HFF-Myc (cell line): Measurements from ENCODE around the gene MON2.

Source experiments
- DNase-seq: peaks from one replicate; pipeline ENCODE4 v3.0.0-alpha.2; 2011; ENCODE audit warnings: low read depth; ENCODE audit errors: extremely low read depth
- H3K4me3 ChIP-seq: replicated peaks from 2 replicates; pipeline ENCODE4 v1.5.1; 2011; ENCODE audit warnings: low read depth, mild to moderate bottlenecking, control low read depth, low read length
- TF ChIP-seq, protein P1 (sequence below): IDR thresholded peaks from 2 replicates; pipeline ENCODE4 v1.5.1; 2012; ENCODE audit warnings: mild to moderate bottlenecking, low read depth, low read length, control low read depth; ENCODE audit errors: missing control alignments

Gene MON2

DNA sequence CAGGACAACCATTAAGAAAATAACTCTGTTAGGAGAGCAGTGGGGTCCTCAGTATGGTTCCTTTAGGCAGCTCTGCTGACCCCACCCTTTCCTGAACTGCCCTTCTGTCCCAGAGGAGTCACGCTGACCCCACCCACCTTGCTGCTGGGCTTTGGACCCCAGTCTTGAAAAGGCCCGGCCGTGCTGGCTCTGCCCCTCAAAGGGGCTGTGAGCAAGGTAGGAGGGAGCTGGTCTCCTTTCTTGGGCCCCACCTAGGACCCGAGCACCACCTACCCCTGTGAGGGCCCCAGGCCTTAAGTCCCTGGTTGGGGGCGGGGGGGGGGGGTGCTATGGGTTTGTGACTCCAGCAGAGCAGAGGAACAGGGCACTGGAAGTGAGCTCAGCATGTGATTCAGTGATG is 171.1 kb downstream of the MON2 start:
- no peak for DNase-seq
- TF ChIP-seq, protein P1, sequence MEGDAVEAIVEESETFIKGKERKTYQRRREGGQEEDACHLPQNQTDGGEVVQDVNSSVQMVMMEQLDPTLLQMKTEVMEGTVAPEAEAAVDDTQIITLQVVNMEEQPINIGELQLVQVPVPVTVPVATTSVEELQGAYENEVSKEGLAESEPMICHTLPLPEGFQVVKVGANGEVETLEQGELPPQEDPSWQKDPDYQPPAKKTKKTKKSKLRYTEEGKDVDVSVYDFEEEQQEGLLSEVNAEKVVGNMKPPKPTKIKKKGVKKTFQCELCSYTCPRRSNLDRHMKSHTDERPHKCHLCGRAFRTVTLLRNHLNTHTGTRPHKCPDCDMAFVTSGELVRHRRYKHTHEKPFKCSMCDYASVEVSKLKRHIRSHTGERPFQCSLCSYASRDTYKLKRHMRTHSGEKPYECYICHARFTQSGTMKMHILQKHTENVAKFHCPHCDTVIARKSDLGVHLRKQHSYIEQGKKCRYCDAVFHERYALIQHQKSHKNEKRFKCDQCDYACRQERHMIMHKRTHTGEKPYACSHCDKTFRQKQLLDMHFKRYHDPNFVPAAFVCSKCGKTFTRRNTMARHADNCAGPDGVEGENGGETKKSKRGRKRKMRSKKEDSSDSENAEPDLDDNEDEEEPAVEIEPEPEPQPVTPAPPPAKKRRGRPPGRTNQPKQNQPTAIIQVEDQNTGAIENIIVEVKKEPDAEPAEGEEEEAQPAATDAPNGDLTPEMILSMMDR: no peak
- no peak overlapping the region for H3K4me3 ChIP-seq

DNA sequence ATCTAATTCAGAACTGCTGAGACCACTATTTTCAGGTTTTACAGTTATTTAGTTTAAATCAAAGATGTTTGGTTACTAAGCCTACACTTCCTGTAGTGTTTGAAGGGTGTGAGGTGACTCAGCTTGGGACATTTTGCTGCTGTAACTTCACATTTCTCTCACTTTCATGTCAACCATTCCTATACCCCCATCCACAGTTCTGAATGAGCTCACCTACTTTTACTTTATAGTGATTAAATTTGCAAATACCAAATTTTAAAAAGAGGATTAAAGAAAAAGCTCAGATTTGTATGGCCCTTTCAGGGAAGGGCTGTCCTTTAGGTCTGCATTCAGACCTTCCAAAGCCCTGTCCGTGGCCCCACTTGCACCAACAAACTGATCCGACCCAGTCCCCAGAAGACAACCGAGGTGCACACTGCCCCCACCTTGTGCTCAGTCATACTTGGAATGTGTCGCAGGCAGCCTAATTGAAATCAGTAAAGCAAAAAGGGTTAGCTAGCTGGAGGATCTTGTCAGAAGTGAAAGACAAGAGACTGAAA is 174.4 kb downstream of the MON2 start:
- peak; percentile 45 for DNase-seq
- TF ChIP-seq, protein P1: no peak
- H3K4me3 ChIP-seq: no peak overlapping the region

DNA sequence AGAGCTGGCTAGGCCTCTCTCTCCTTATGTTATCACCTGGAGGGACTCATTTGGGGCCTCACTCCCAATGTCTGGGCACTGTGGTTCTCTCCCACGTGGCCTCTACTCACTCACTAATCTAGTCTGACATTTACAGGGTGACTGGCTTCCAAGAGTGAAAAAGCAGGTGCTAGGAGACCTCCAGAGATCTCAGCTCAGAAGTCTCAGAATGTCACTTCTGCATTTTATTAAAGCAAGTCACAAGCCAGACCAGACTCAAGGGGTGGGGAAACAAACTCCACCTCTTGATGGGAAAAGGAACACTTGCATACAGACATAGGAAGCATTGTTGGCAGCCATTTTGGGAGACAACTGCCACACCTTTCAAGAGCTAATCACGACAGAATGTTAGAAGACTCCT is 175.9 kb downstream of the MON2 start:
- TF ChIP-seq, protein P1: no peak
- no peak overlapping the region for H3K4me3 ChIP-seq
- DNase-seq: no peak

DNA sequence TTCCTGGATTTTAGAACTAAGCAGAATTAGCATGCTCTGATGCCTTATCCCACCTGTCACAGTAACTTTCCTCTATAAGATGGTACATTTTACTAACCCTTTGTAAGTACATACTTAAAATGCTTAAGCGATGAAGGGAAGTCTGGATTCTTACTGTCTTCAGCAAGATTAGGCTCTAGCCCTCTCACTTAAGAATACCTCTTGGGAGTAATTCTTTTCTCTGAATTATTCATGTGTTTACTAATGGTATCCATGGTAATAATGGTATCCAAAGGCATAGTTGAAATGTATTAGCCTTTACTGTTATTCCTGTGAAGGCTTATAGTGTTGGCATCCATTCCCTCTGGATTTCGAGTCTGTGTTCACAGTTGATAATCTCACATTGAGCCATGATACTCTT is 176.9 kb downstream of the MON2 start:
- TF ChIP-seq, protein P1: no peak
- no peak overlapping the region for H3K4me3 ChIP-seq
- no peak for DNase-seq

DNA sequence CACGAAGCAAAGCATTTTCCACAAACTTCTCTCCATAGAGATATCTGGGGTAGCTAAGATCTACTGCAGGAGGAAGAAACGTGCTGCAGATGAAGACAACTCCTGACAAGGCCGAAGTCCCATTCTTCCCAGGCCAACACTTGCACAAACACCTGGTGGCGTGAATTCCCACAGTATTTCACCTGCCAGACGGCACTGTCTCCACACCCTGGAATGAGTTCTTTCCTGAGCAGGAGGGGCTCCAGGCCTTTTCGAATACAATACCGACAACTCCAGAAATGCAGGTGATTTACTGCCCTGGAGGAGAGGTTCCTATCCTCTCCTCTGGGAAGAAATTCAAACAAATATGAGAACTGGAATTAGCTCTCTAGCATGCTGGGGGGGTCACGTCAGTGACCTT is 179.9 kb downstream of the MON2 start:
- no peak overlapping the region for H3K4me3 ChIP-seq
- no peak for DNase-seq
- TF ChIP-seq, protein P1: no peak

DNA sequence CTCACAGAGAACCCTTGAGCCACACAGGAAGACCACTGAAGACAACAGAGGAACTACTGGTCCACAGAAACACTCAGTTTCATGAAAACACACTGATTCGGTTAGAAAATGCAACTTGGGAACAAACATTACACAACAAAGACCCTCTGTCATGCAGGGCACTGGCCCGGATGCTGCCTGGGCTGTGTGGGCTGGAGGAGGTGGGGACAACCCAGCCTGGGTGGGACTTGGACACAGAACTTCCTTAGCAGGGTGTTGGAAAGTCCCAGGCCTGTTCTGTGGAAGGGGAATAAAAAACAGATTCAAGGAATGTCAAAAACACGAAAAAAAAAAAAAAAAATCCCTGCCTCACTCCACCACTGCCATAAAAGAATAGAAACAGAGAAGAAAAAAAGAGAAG is 181.0 kb downstream of the MON2 start:
- TF ChIP-seq, protein P1: no peak
- no peak for DNase-seq
- H3K4me3 ChIP-seq: no peak overlapping the region
